NCI-H1105 treated with DMSO at 0.1 percent for 48 hours (cell line): ENCODE results near the gene CNGA4.
"Not testable (repeated sequence)": the region's sequence is repeated elsewhere in the genome, so short reads cannot be mapped to it uniquely, and the experiment has no call there.

Source experiments
- DNase-seq: peaks from one replicate; lab custom pipeline; 2025; lab: John Stamatoyannopoulos, UW

Gene CNGA4

GRCh38 chr11:6225024-6225423 lies 13.9 kb upstream of the CNGA4 start:
- no peak for DNase-seq

- DNase-seq, result no peak
Observed at GRCh38 chr11:6225896-6226295, 13.0 kb upstream of the CNGA4 start.

GRCh38 chr11:6228520-6228919 lies 10.4 kb upstream of the CNGA4 start:
- DNase-seq, result no peak

GRCh38 chr11:6229911-6230310 lies 9.0 kb upstream of the CNGA4 start:
- no peak for DNase-seq

GRCh38 chr11:6232899-6233298 lies 6.0 kb upstream of the CNGA4 start:
- DNase-seq, result no peak

- DNase-seq, result no peak
Observed at GRCh38 chr11:6233984-6234386, 4.9 kb upstream of the CNGA4 start.

GRCh38 chr11:6234387-6235107 lies 4.3 kb upstream of the CNGA4 start, which contains the start of gene FHIP1B:
TSS of gene FHIP1B (minus strand) at chr11:6234636. CDS start at chr11:6224516, 10,120 bp downstream.
- peak; percentile 100 for DNase-seq

- DNase-seq, result no peak
Observed at GRCh38 chr11:6237266-6237665, 1.6 kb upstream of the CNGA4 start.

GRCh38 chr11:6237761-6238302 lies 1.1 kb upstream of the CNGA4 start:
- no peak for DNase-seq

- no peak for DNase-seq
Observed at GRCh38 chr11:6240139-6240538, 1.2 kb downstream of the CNGA4 start.

GRCh38 chr11:6240781-6241180 lies 1.9 kb downstream of the CNGA4 start:
- no peak for DNase-seq

- DNase-seq, result no peak
Observed at GRCh38 chr11:6241316-6241715, 2.4 kb downstream of the CNGA4 start.

GRCh38 chr11:6245536-6245935 lies 6.6 kb downstream of the CNGA4 start:
- no peak for DNase-seq

- no peak for DNase-seq
Observed at GRCh38 chr11:6248248-6248647, 9.4 kb downstream of the CNGA4 start.

- DNase-seq, result not testable (repeated sequence)
Observed at GRCh38 chr11:6248897-6249296, 10.0 kb downstream of the CNGA4 start.

- no peak for DNase-seq
Observed at GRCh38 chr11:6249770-6250555, 11.1 kb downstream of the CNGA4 start.

GRCh38 chr11:6251120-6251733 lies 12.3 kb downstream of the CNGA4 start:
- DNase-seq, result peak; percentile 54

- DNase-seq, result no peak
Observed at GRCh38 chr11:6251990-6252473, 13.1 kb downstream of the CNGA4 start.

- DNase-seq, result no peak
Observed at GRCh38 chr11:6253197-6253596, 14.3 kb downstream of the CNGA4 start.

GRCh38 chr11:6258141-6258540 lies 19.3 kb downstream of the CNGA4 start:
- DNase-seq, result no peak

GRCh38 chr11:6258571-6259081 lies 19.7 kb downstream of the CNGA4 start:
- peak; percentile 24 for DNase-seq

GRCh38 chr11:6260207-6260726 lies 21.4 kb downstream of the CNGA4 start:
- DNase-seq, result no peak
